ENCODE measurements around the gene TRRAP.
A peak's percentile ranks its signal among the peaks of the same experiment; 100 is the strongest.

TRRAP gene

DNA sequence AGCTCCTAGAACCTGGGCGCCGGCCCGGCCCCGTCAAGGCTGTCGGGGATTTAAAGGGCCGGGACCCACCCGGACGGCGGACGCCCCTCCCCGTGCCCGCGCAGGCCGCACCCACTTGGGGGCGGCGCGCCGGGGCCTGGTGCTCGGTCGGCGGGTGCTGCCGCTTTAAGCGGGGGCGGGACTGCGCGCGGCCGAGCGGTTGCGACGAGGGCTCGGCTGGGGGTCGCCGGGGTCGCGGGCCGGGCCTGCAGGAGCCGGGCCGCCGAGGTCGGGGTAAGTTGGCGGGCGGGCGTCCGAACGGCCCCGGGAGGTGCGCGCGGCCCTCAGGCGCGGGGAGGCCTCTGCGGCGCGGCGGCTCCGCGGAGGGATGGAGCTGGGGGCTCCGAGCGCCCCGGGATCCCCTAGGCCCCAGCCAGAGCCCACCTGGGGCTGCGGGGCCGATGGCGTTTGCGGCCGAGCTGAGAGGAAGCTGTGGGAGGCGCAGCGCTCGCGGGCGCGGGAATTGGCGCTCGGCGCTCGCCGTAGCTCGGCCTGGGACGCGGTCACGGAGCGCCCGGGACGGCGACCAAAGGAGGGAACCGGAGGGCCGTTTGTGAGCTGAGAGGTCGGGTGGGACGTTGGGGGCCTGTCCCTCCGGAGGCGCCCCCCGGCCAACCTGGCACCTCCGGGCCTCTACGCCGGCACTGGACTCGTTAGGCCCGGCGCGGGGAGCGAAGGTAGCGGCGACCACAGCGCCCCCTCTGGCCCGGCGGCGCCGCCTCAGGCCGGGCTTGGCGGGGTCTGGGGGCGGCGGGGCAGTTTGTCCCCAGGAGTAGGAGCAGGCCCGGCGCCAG lies at the start of gene TRRAP:
Gene TRRAP, plus strand, starts transcription at position 168 of the 833 bp plus-strand sequence. CDS start 2,619 bp downstream, outside the sequence.
- TF ChIP-seq, protein P1, sequence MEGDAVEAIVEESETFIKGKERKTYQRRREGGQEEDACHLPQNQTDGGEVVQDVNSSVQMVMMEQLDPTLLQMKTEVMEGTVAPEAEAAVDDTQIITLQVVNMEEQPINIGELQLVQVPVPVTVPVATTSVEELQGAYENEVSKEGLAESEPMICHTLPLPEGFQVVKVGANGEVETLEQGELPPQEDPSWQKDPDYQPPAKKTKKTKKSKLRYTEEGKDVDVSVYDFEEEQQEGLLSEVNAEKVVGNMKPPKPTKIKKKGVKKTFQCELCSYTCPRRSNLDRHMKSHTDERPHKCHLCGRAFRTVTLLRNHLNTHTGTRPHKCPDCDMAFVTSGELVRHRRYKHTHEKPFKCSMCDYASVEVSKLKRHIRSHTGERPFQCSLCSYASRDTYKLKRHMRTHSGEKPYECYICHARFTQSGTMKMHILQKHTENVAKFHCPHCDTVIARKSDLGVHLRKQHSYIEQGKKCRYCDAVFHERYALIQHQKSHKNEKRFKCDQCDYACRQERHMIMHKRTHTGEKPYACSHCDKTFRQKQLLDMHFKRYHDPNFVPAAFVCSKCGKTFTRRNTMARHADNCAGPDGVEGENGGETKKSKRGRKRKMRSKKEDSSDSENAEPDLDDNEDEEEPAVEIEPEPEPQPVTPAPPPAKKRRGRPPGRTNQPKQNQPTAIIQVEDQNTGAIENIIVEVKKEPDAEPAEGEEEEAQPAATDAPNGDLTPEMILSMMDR (conservative IDR thresholded peaks at IDR 0.05; ENCODE audit: low read length) = peak; percentile 51
- peak; percentile 67 for DNase-seq (ENCODE audit: low read depth)
- peak within 1 kb of the TSS; percentile 94 for H3K4me3 ChIP-seq (ENCODE audit: low read length)

DNA sequence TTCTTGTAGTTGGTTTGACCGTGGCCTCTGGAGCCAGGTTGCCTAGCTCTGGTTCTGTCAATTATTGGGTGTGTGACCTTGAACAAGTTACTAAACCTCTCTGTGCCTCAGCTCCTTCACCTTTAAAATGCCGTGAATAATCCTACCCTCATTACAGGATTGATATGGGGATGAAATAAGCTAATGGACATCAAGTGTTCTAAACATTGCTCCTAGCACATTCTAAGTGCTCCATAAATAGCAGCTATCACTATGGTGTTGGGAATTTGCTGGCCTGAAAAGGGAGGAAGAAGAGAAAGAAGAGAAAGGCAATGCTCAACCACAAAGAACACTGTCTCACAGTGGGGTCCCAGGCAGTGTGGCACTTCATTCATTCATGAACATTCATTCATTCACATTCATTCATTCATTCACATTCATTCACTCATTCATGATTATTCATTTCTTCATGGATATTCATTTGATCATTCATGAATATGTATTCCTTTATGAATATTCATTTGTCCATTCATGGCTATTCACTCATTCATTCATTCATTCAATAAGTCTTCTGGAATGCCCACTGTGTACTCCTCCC lies 47.3 kb upstream of the TRRAP start:
- DNase-seq (ENCODE audit: low read depth) = no peak
- TF ChIP-seq, protein P1 (conservative IDR thresholded peaks at IDR 0.05; ENCODE audit: low read length) = no peak
- no peak overlapping the region for H3K4me3 ChIP-seq (ENCODE audit: low read length)

DNA sequence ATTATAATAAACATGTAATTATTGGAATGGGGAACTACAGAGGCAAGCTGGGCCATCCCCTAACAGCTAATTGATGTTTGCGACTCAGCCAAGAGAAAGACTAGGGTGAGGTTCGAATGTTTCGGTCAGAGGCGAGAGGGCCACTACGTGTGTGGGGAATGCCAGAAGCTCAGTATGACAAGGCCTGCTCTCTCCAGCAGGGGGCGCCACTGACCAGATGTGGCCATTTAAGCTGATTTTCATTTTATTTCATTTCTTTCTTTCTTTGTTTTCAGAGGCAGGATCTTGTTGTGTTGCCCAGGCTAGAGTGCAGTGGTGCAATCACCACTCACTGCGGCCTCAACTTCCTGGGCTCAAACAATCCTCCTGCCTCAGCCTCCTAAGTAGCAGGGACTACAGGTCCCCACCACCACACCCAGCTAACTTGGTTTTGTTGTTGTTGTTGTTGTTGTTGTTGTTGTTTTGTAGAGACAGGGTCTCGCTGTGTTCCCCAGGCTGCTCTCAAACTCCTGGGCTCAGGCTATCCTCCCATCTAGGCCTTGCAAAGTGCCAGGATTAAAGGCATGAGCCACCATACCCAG lies 46.6 kb upstream of the TRRAP start:
- H3K4me3 ChIP-seq (ENCODE audit: low read length) = no peak overlapping the region
- no peak for DNase-seq (ENCODE audit: low read depth)
- TF ChIP-seq, protein P1 (conservative IDR thresholded peaks at IDR 0.05; ENCODE audit: low read length) = peak; percentile 54

DNA sequence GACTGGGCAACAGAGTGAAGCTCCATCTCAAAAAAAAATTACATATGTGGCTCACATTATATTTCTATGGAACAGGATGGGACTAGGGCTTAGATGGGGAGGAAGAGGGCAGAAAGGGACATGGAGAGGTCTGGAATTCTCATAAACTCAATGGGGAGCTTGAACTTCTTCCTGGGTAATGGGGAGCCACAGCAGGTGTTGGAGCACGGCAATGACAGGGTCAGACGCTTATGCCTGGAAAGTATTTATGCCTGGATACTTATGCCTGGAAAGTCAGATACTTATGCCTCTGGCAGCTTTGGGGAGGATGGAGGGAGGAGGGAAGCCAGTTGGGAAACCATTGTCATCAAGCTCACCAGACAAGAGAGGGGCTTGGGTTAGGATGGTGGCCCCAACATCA lies 45.3 kb upstream of the TRRAP start:
- DNase-seq (ENCODE audit: low read depth) = no peak
- no peak overlapping the region for H3K4me3 ChIP-seq (ENCODE audit: low read length)

GRCh38 chr7:98834949-98835348 lies 43.4 kb upstream of the TRRAP start:
- H3K4me3 ChIP-seq (ENCODE audit: low read length) = no peak overlapping the region
- DNase-seq (ENCODE audit: low read depth) = no peak
- TF ChIP-seq, protein P1 (conservative IDR thresholded peaks at IDR 0.05; ENCODE audit: low read length) = no peak

More for the DNA sequence above, 45.3 kb upstream of the TRRAP start:
- TF ChIP-seq, protein P1 (conservative IDR thresholded peaks at IDR 0.05; ENCODE audit: low read length) = no peak

GRCh38 chr7:98836811-98837629 lies 41.3 kb upstream of the TRRAP start:
- no peak for DNase-seq (ENCODE audit: low read depth)
- no peak overlapping the region for H3K4me3 ChIP-seq (ENCODE audit: low read length)
- TF ChIP-seq, protein P1 (conservative IDR thresholded peaks at IDR 0.05; ENCODE audit: low read length) = peak; percentile 58
